Stimulated activated naive B cell treated with anti-CD40 and anti-IgM and Interleukin-4, amounts not matched to agents 10 μg/mL and 1 μg/mL and 100 μg/mL, for 72 hours (primary cell): ENCODE data around the gene CAB39.

Experiments
- ATAC-seq, 2 donors: fragments of 150-1000 bp; cut with Tn5 transposase; replicated peaks; 2 replicates each; pipeline ENCODE4 v1.10.0; 2021; ENCODE audit warnings: moderate library complexity in 1 of 2
- DNase-seq: peaks from one replicate; pipeline ENCODE4 v3.0.0; 2021
- H3K27ac Mint-ChIP-seq: one replicate; pipeline ENCODE4 v1.8.0; 2022; ENCODE audit warnings: mild to moderate bottlenecking, mixed read lengths
- H3K27me3 Mint-ChIP-seq, 2 donors: one replicate each; pipeline ENCODE4 v1.8.0; 2022; ENCODE audit warnings: mixed read lengths in 2 of 2
- H3K36me3 Mint-ChIP-seq, 2 donors: one replicate each; pipeline ENCODE4 v1.8.0; 2022; ENCODE audit warnings: mixed read lengths in 2 of 2, mild to moderate bottlenecking in 1 of 2
- H3K4me1 Mint-ChIP-seq, 2 donors: one replicate each; pipeline ENCODE4 v1.8.0; 2022; ENCODE audit warnings: mixed read lengths in 2 of 2, mild to moderate bottlenecking in 1 of 2
- H3K4me3 Mint-ChIP-seq, 2 donors: one replicate each; pipeline ENCODE4 v1.8.0; 2022; ENCODE audit warnings: mild to moderate bottlenecking in 2 of 2, mixed read lengths in 2 of 2, moderate library complexity in 1 of 2
- H3K9me3 Mint-ChIP-seq, 2 donors: one replicate each; pipeline ENCODE4 v1.8.0; 2022; ENCODE audit warnings: mixed read lengths in 2 of 2, mild to moderate bottlenecking in 1 of 2

The CAB39 gene

GRCh38 chr2:230737791-230738226 is 25.2 kb downstream of the CAB39 start:
- DNase-seq = no peak
- no peak overlapping the region for H3K4me3 Mint-ChIP-seq
- H3K27me3 Mint-ChIP-seq = no peaks in the 10 kb centered on the region
- no peak for ATAC-seq
- peaks cover 10 to 21% of the 10 kb centered on the region in 2 donors for H3K36me3 Mint-ChIP-seq
- H3K27ac Mint-ChIP-seq = no peak overlapping the region
- peaks cover 37 to 56% of the 10 kb centered on the region in 2 donors for H3K4me1 Mint-ChIP-seq
- no peaks in the 10 kb centered on the region for H3K9me3 Mint-ChIP-seq

GRCh38 chr2:230738391-230738811 is 25.8 kb downstream of the CAB39 start:
- Mint-ChIP-seq H3K4me1 (peaks cover 31 to 55% of the 10 kb centered on the region in 2 donors), H3K4me3 (no peak overlapping the region), H3K27ac (peak overlapping the region; percentile 0), H3K9me3 (no peaks in the 10 kb centered on the region), H3K27me3 (no peaks in the 10 kb centered on the region), H3K36me3 (peaks cover 10 to 25% of the 10 kb centered on the region in 2 donors)
- ATAC-seq (no peak), DNase-seq (no peak)

- peaks cover 28 to 49% of the 10 kb centered on the region in 2 donors for H3K4me1 Mint-ChIP-seq
- H3K9me3 Mint-ChIP-seq = no peaks in the 10 kb centered on the region
- H3K36me3 Mint-ChIP-seq = peaks cover 10 to 26% of the 10 kb centered on the region in 2 donors
- H3K4me3 Mint-ChIP-seq = no peak overlapping the region
- no peak overlapping the region for H3K27ac Mint-ChIP-seq
- ATAC-seq (no peak), DNase-seq (no peak)
- H3K27me3 Mint-ChIP-seq = no peaks in the 10 kb centered on the region
Observed at GRCh38 chr2:230738924-230739323, 26.3 kb downstream of the CAB39 start.

GRCh38 chr2:230739961-230740360 is 27.3 kb downstream of the CAB39 start:
- Mint-ChIP-seq H3K27ac (no peak overlapping the region), H3K4me3 (no peak overlapping the region), H3K9me3 (no peaks in the 10 kb centered on the region), H3K27me3 (no peaks in the 10 kb centered on the region), H3K4me1 (peaks cover 21 to 39% of the 10 kb centered on the region in 2 donors), H3K36me3 (peaks cover 8 to 24% of the 10 kb centered on the region in 2 donors)
- no peak for ATAC-seq
- DNase-seq = no peak

- DNase-seq (no peak), ATAC-seq (no peak)
- Mint-ChIP-seq H3K27me3 (no peaks in the 10 kb centered on the region), H3K9me3 (no peaks in the 10 kb centered on the region), H3K4me3 (no peak overlapping the region), H3K4me1 (peaks cover 14 to 30% of the 10 kb centered on the region in 2 donors), H3K36me3 (peaks cover 13 to 40% of the 10 kb centered on the region in 2 donors), H3K27ac (no peak overlapping the region)
Observed at GRCh38 chr2:230742781-230743180, 30.1 kb downstream of the CAB39 start.

DNA sequence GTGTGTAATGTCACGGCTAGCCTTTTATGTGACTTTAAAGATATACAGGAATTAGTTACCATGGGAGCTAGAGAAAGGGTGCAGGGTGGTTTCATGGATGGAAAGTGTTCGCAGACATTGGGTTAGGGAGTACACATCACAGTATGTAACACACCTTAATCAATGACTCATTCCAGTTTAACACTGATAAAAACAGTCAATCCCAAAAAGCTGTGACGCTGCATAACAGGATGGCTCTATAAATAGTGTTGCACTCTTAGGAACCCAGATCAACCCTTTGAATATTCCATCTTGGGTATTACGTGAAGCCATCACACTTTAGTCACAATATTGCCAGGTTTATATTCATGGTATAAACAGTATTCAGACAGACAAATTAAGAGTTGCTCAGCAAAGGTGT is 33.6 kb downstream of the CAB39 start:
- Mint-ChIP-seq H3K36me3 (peaks cover 10 to 36% of the 10 kb centered on the region in 2 donors), H3K9me3 (no peaks in the 10 kb centered on the region), H3K27ac (no peak overlapping the region), H3K4me3 (no peak overlapping the region), H3K4me1 (peaks cover 13 to 34% of the 10 kb centered on the region in 2 donors), H3K27me3 (no peaks in the 10 kb centered on the region)
- no peak for ATAC-seq
- no peak for DNase-seq

DNA sequence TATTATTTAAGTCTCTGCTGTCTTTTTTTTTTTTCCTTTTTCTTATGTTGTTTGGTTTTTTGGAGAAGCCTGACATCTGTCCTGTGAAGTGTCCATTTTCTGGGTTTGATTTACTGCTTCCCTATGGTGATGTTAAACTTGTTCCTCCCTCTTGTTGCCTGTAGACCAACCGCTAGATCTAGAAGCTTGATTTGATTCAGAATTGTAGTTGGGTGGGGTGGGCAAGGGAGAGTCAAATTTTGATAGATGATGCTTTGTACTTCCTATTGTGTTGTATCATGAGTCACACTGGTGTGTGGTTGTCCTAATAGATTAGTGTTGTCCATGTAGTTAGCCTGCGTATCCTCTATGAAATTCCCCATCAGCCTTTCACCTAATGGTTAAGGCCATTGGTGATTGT is 35.4 kb downstream of the CAB39 start:
- peaks cover 13 to 40% of the 10 kb centered on the region in 2 donors for H3K36me3 Mint-ChIP-seq
- H3K4me3 Mint-ChIP-seq = no peak overlapping the region
- ATAC-seq (no peak), DNase-seq (no peak)
- H3K4me1 Mint-ChIP-seq = peaks cover 13 to 36% of the 10 kb centered on the region in 2 donors
- no peak overlapping the region for H3K27ac Mint-ChIP-seq
- H3K9me3 Mint-ChIP-seq = no peaks in the 10 kb centered on the region
- H3K27me3 Mint-ChIP-seq = no peaks in the 10 kb centered on the region

DNA sequence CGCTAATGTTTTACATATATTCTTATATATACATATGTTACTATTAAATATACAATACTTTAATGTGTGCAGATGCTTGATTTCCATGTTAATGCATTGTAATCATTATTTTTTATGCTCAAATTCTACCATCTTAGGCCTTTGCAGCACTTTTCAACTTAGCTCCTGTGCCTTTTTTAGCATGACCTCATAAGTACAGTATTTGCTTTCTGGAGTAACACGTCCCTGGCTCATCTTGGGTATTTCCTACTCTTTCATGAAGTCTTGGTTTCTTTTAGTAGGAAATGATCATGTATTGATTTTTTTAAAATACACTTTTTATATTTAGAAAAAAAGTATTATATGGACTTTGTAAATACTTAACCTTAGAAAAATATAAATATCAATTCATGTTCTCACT is 36.5 kb downstream of the CAB39 start:
- H3K36me3 Mint-ChIP-seq = peaks cover 13 to 36% of the 10 kb centered on the region in 2 donors
- H3K4me1 Mint-ChIP-seq = peaks cover 13 to 39% of the 10 kb centered on the region in 2 donors
- no peak for ATAC-seq
- no peak overlapping the region for H3K27ac Mint-ChIP-seq
- no peak for DNase-seq
- no peaks in the 10 kb centered on the region for H3K9me3 Mint-ChIP-seq
- H3K4me3 Mint-ChIP-seq = no peak overlapping the region
- no peaks in the 10 kb centered on the region for H3K27me3 Mint-ChIP-seq

DNA sequence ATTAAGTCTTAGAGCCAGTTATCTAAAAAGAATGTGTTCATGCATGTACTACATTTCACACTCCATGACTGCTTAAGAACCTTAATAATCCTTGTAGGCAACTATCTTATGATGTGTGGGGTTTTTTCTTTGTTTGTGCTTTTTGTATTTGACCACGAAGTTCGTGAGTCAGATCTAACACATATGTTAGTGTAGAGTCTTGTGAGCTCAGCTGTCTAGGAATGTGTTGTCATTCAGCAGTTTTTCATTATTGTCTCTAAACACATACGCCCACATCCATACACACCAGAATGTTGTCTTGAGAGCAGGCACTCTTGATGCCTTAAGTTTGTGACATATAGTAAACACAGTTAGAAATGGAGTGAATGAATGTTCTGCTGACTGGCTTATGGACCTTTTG is 38.4 kb downstream of the CAB39 start:
- ATAC-seq = peak; percentile 25 to 60
- H3K4me3 Mint-ChIP-seq = no peak overlapping the region
- H3K9me3 Mint-ChIP-seq = no peaks in the 10 kb centered on the region
- H3K27me3 Mint-ChIP-seq = no peaks in the 10 kb centered on the region
- peaks cover 13 to 44% of the 10 kb centered on the region in 2 donors for H3K36me3 Mint-ChIP-seq
- peaks cover 23 to 49% of the 10 kb centered on the region in 2 donors for H3K4me1 Mint-ChIP-seq
- no peak for DNase-seq
- no peak overlapping the region for H3K27ac Mint-ChIP-seq

DNA sequence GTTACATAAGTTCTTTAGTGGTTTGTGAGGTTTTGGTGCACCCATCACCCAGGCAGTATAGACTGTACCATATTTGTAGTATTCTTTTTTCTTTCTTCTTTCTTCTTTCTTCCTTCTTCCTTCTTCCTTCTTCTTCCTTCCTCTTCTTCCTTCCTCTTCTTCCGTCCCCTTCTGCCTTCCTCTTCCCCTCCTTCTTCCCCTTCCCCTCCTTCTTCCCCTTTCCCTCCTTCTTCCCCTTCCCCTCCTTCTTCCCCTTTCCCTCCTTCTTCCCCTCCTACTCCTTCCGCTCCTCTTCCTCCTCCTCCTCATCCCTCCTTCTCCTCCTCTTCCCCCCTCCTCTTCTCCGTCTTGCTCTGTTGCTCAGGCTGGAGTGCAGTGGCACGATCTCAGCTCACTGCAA is 41.6 kb downstream of the CAB39 start:
- H3K27me3 Mint-ChIP-seq = no peaks in the 10 kb centered on the region
- no peak overlapping the region for H3K27ac Mint-ChIP-seq
- no peaks in the 10 kb centered on the region for H3K9me3 Mint-ChIP-seq
- DNase-seq (no peak), ATAC-seq (no peak)
- H3K4me1 Mint-ChIP-seq = peaks cover 30 to 59% of the 10 kb centered on the region in 2 donors
- H3K36me3 Mint-ChIP-seq = peaks cover 13 to 33% of the 10 kb centered on the region in 2 donors
- H3K4me3 Mint-ChIP-seq = no peak overlapping the region

DNA sequence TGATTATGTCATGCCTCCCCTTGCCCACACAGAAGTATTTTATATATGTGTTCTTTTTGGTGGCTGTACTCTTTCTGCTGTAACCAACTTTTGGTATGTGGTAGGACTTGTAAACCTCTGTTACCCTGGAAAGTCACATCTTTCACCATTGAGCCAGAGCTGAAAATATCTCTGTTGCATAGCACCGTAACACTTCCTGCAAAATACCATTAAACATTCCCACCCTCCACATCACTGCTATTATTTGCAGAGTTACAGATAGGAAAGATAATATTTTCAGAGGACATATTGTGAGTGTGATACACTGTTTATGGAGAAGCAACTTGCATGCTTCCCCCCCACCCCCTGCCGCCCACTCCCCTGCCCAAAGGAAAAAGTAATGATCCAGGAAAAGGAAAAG is 44.8 kb downstream of the CAB39 start:
- H3K27ac Mint-ChIP-seq = no peak overlapping the region
- H3K9me3 Mint-ChIP-seq = no peaks in the 10 kb centered on the region
- ATAC-seq (no peak), DNase-seq (no peak)
- no peak overlapping the region for H3K4me3 Mint-ChIP-seq
- H3K4me1 Mint-ChIP-seq = peaks cover 30 to 53% of the 10 kb centered on the region in 2 donors
- no peaks in the 10 kb centered on the region for H3K27me3 Mint-ChIP-seq
- H3K36me3 Mint-ChIP-seq = peaks cover 33 to 49% of the 10 kb centered on the region in 2 donors

GRCh38 chr2:230758566-230759480 is 46.2 kb downstream of the CAB39 start:
- Mint-ChIP-seq H3K4me1 (peaks cover 30 to 42% of the 10 kb centered on the region in 2 donors), H3K4me3 (no peak overlapping the region), H3K27me3 (no peaks in the 10 kb centered on the region), H3K36me3 (peaks cover 32 to 45% of the 10 kb centered on the region in 2 donors), H3K27ac (peak overlapping the region; percentile 75), H3K9me3 (no peaks in the 10 kb centered on the region)
- ATAC-seq (no peak), DNase-seq (no peak)

- Mint-ChIP-seq H3K4me3 (no peak overlapping the region), H3K27ac (peak overlapping the region; percentile 91), H3K36me3 (peaks cover 35 to 42% of the 10 kb centered on the region in 2 donors)
Observed at GRCh38 chr2:230759481-230760167, 47.0 kb downstream of the CAB39 start.

DNA sequence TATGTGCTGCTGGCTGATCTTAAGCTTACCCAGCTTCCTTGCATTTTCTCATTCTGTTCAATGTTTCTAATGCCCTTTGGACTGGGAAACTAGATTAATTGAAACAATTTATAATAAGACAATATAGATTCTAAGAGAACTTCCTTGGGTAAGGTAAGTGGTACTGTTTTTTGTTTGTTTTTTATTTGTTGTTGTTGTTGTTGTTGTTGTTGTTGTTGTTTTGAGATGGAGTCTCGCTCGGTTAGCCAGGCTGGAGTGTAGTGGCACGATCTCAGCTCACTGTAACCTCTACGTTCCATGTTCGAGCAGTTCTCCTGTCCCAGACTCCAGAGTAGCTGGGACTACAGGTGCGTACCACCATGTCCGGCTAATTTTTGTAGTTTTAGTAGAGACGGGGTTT is 49.1 kb downstream of the CAB39 start:
- DNase-seq = no peak
- peaks cover 32 to 45% of the 10 kb centered on the region in 2 donors for H3K36me3 Mint-ChIP-seq
- H3K27me3 Mint-ChIP-seq = no peaks in the 10 kb centered on the region

More at GRCh38 chr2:230759481-230760167, 47.0 kb downstream of the CAB39 start:
- DNase-seq (no peak), ATAC-seq (no peak)
- peaks cover 30 to 42% of the 10 kb centered on the region in 2 donors for H3K4me1 Mint-ChIP-seq
- no peaks in the 10 kb centered on the region for H3K9me3 Mint-ChIP-seq
- no peaks in the 10 kb centered on the region for H3K27me3 Mint-ChIP-seq

More for the DNA sequence above, 49.1 kb downstream of the CAB39 start:
- Mint-ChIP-seq H3K9me3 (no peaks in the 10 kb centered on the region), H3K4me1 (peaks cover 32 to 49% of the 10 kb centered on the region in 2 donors), H3K27ac (no peak overlapping the region), H3K4me3 (no peak overlapping the region)
- ATAC-seq = no peak
